ENCODE measurements around the gene GPSM1.

- TF ChIP-seq EZH2 (IDR thresholded peaks at IDR 0.05), result no peak
- TF ChIP-seq POLR2AphosphoS5 (IDR thresholded peaks at IDR 0.05; ENCODE audit: borderline replicate concordance, low read depth, low read length), result no peak
- TF ChIP-seq FOXP2 (optimal IDR thresholded peaks at IDR 0.05; ENCODE audit: control extremely low read depth, extremely low read length, insufficient read depth), result no peak
Measured at GRCh38 chr9:136391737-136392537, 64.6 kb downstream of the GPSM1 start.
